Measurements from ENCODE around the gene STK39. TPM values are rescaled to one million over a fixed set of nuclear protein-coding genes. Genes with fewer than 3 reads are reported as not detected.

The STK39 gene
- total and polyA plus RNA-seq, 2 of the 4 experiments (the other 2 are of a cell fraction): 11.8 to 16.4 TPM

DNA sequence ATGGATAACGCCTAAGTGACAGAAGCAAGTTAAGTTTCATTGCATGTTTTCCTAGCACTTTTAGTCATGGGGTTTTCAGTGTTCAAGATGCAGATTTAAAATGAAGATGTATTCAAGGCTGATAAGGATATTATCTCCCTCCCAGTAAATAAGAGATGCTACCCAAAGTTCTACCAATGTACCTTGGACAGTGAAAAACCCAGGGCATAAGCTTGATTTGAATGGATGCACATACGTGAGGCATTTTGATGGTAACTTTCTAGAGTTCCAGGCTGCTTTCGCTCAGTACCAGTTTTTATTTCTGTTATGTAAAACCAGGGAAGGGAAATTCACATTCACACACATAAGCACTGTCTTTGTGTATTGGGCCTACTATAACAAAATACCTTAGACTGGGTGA lies 90.3 kb downstream of the STK39 start:
- no peak for ATAC-seq (ENCODE audit: low read depth)
- no peak overlapping the region for H3K9ac ChIP-seq (ENCODE audit: low read depth, low read length)

More for the DNA sequence above, 90.3 kb downstream of the STK39 start:
- H3K23ac ChIP-seq (ENCODE audit: low read depth, low read length): no peak overlapping the region
- TF ChIP-seq RFX5 (IDR thresholded peaks at IDR 0.05; ENCODE audit: low read depth, low read length): no peak
- TF ChIP-seq SMC3 (IDR thresholded peaks at IDR 0.05; ENCODE audit: low read depth, low read length): no peak
- TF ChIP-seq CHD1 (IDR thresholded peaks at IDR 0.05; ENCODE audit: low read depth, low read length): no peak
- TF ChIP-seq RAD21 (IDR thresholded peaks at IDR 0.05; ENCODE audit: low read length): no peak
- TF ChIP-seq BHLHE40 (IDR thresholded peaks at IDR 0.05; ENCODE audit: low read depth, low read length): no peak
- no peak for TF ChIP-seq POLR2A (IDR thresholded peaks at IDR 0.05; ENCODE audit: low read depth, low read length)
- no peak for TF ChIP-seq MXI1 (IDR thresholded peaks at IDR 0.05; ENCODE audit: borderline replicate concordance, low read depth, low read length)
- no peak for TF ChIP-seq CEBPB (IDR thresholded peaks at IDR 0.05; ENCODE audit: low read depth, low read length)
- TF ChIP-seq RCOR1 (IDR thresholded peaks at IDR 0.05; ENCODE audit: insufficient replicate concordance, low read length): no peak
- no peak for TF ChIP-seq MAZ (IDR thresholded peaks at IDR 0.05; ENCODE audit: borderline replicate concordance, low read depth, low read length)
- no peak for TF ChIP-seq MAFK (IDR thresholded peaks at IDR 0.05; ENCODE audit: low read depth, low read length)
- TF ChIP-seq, protein P1, sequence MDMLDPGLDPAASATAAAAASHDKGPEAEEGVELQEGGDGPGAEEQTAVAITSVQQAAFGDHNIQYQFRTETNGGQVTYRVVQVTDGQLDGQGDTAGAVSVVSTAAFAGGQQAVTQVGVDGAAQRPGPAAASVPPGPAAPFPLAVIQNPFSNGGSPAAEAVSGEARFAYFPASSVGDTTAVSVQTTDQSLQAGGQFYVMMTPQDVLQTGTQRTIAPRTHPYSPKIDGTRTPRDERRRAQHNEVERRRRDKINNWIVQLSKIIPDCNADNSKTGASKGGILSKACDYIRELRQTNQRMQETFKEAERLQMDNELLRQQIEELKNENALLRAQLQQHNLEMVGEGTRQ (IDR thresholded peaks at IDR 0.05; ENCODE audit: low read depth, low read length): no peak
- TF ChIP-seq FOS (IDR thresholded peaks at IDR 0.05; ENCODE audit: low read depth, low read length): no peak
- TF ChIP-seq, protein P2, sequence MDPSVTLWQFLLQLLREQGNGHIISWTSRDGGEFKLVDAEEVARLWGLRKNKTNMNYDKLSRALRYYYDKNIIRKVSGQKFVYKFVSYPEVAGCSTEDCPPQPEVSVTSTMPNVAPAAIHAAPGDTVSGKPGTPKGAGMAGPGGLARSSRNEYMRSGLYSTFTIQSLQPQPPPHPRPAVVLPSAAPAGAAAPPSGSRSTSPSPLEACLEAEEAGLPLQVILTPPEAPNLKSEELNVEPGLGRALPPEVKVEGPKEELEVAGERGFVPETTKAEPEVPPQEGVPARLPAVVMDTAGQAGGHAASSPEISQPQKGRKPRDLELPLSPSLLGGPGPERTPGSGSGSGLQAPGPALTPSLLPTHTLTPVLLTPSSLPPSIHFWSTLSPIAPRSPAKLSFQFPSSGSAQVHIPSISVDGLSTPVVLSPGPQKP (IDR thresholded peaks at IDR 0.05; ENCODE audit: borderline replicate concordance, low read depth, low read length): no peak
- no peak for TF ChIP-seq NFE2L2 (IDR thresholded peaks at IDR 0.05; ENCODE audit: low read depth, low read length)
- H2BK15ac ChIP-seq (ENCODE audit: low read depth, low read length): no peak overlapping the region
- H4K5ac ChIP-seq (ENCODE audit: low read depth, low read length): no peak overlapping the region
- H2AFZ ChIP-seq (replicated peaks; ENCODE audit: low read length, poor library complexity): no peak overlapping the region
- ChIA-PET POLR2A (ENCODE audit: unreplicated experiment) (no interaction called here), CTCF (no interaction called here)
- no peak overlapping the region for H2BK120ac ChIP-seq (ENCODE audit: low read depth, low read length)
- no peak overlapping the region for H3K14ac ChIP-seq (replicated peaks; ENCODE audit: low read depth, low read length)
- WGBS, 2 experiments (ENCODE audit: extremely low coverage in 2 of 2, insufficient read length in 1 of 2): no CpG with 5 or more reads among the region's 3 CpGs
- no TSS peak for BruUV-seq (replicated peaks)
- H3K18ac ChIP-seq (ENCODE audit: low read depth, low read length): no peak overlapping the region
- intact Hi-C loops (cut with micrococcal nuclease): no loop called here
- peaks cover 5% of the 10 kb centered on the region for H3K36me3 ChIP-seq (ENCODE audit: control insufficient read depth, insufficient read depth, low read length)
- peaks cover 25 to 51% of the 10 kb centered on the region in 2 experiments for H3K79me1 ChIP-seq (ENCODE audit: low read depth in 1 of 2, low read length in 2 of 2)
- no peak overlapping the region for H2BK20ac ChIP-seq (ENCODE audit: low read depth, low read length)
- peaks cover 15% of the 10 kb centered on the region for H3K4me1 ChIP-seq (ENCODE audit: control insufficient read depth, insufficient read depth, low read length)
- H2AK9ac ChIP-seq (replicated peaks; ENCODE audit: low read depth, low read length, poor library complexity): no peak overlapping the region
- no peak overlapping the region for H2BK5ac ChIP-seq (ENCODE audit: low read depth, low read length, poor library complexity, severe bottlenecking)
- dilution Hi-C loops (cut with HindIII; ENCODE audit: low sequenced_read_pairs, unreplicated experiment): no loop called here
- no peak overlapping the region for H3K4ac ChIP-seq (ENCODE audit: low read depth, low read length)
- no peak overlapping the region for H2AK5ac ChIP-seq (ENCODE audit: low read depth, low read length)
- no peak overlapping the region for H3K4me2 ChIP-seq (ENCODE audit: low read depth, low read length)
- peaks cover 27% of the 10 kb centered on the region for H3K9me1 ChIP-seq (ENCODE audit: insufficient read depth, low read length)
- no peak overlapping the region for H3K56ac ChIP-seq (ENCODE audit: extremely low read depth, insufficient read depth, low read length)
- H4K8ac ChIP-seq (ENCODE audit: low read depth in 2 of 2, low read length in 2 of 2): no peak overlapping the region
- no peak overlapping the region for H3K27ac ChIP-seq (ENCODE audit: insufficient read depth, low read length)
- H4K20me1 ChIP-seq (ENCODE audit: insufficient read depth, low read length): peaks cover 10% of the 10 kb centered on the region; the same call in 1 of the 2 replicates
- no peaks in the 10 kb centered on the region for H3K9me3 ChIP-seq (ENCODE audit: control insufficient read depth, insufficient read depth, low read length)
- DNase-seq: no peak
- no peak overlapping the region for H4K91ac ChIP-seq (ENCODE audit: insufficient read depth, low read depth, low read length)
- no peaks in the 10 kb centered on the region for H3K27me3 ChIP-seq (ENCODE audit: control insufficient read depth, insufficient read depth, low read length)
- in situ Hi-C loops (cut with MboI; ENCODE audit: low sequenced_read_pairs): no loop called here
- no peak overlapping the region for H3K4me3 ChIP-seq (ENCODE audit: insufficient read depth, low read depth, low read length)
